IMR-90 (cell line): Measurements from ENCODE around the gene ARHGAP12. TPM values are rescaled to one million over a fixed set of nuclear protein-coding genes. Genes with fewer than 3 reads are reported as not detected.

ENCODE experiments used
- ATAC-seq: fragments of 200-7000 bp; cut with Tn5 transposase; 2 replicates; pipeline ENCODE4 v1.9.1; 2020; ENCODE audit warnings: low read depth, mild to moderate bottlenecking, moderate library complexity
- BruUV-seq: library from RNA; stranded (reverse); fragments of 400-500 nt; replicated peaks from 2 replicates; lab custom pipeline; 2021; lab: Mats Ljungman, UMichigan
- CTCF ChIA-PET: fragments of 300-600 bp; formaldehyde crosslinking; extraction: SDS; loops from one replicate; lab custom pipeline; 2021; ENCODE audit warnings: antibody characterized with exemption; lab: Yijun Ruan, JAX
- POLR2A ChIA-PET: fragments of 300-600 bp; sonication (Branson Sonifier 250); formaldehyde crosslinking; loops from one replicate; lab custom pipeline; 2022; ENCODE audit warnings: antibody characterized with exemption; ENCODE audit not compliant: unreplicated experiment; lab: Charles Lee
- DNase-seq: peaks from one replicate; pipeline ENCODE4 v3.0.0; 2013
- H2AFZ ChIP-seq: replicated peaks from 2 replicates; pipeline ENCODE3; 2013; ENCODE audit warnings: low read length, mild to moderate bottlenecking; ENCODE audit not compliant: poor library complexity
- H2AK5ac ChIP-seq: 2 replicates; pipeline ENCODE4 v1.6.1; 2013; ENCODE audit warnings: low read depth, low read length, inconsistent platforms
- H2AK9ac ChIP-seq: replicated peaks from 2 replicates; pipeline ENCODE3; 2013; ENCODE audit warnings: mild to moderate bottlenecking, low read depth, low read length, moderate library complexity; ENCODE audit not compliant: poor library complexity
- H2BK120ac ChIP-seq: 2 replicates; pipeline ENCODE4 v1.6.1; 2013; ENCODE audit warnings: low read depth, low read length, inconsistent platforms
- H2BK15ac ChIP-seq: 3 replicates; pipeline ENCODE4 v1.6.1; 2013; ENCODE audit warnings: low read depth, low read length, inconsistent platforms
- H2BK20ac ChIP-seq: 2 replicates; pipeline ENCODE4 v1.6.1; 2013; ENCODE audit warnings: low read depth, mild to moderate bottlenecking, inconsistent platforms, low read length, moderate library complexity
- H2BK5ac ChIP-seq: 2 replicates; pipeline ENCODE4 v1.6.1; 2013; ENCODE audit warnings: mild to moderate bottlenecking, low read depth, low read length, inconsistent platforms; ENCODE audit not compliant: poor library complexity, severe bottlenecking
- H3K14ac ChIP-seq: replicated peaks from 2 replicates; pipeline ENCODE4 v1.6.1; 2013; ENCODE audit warnings: low read depth, low read length, inconsistent platforms
- H3K18ac ChIP-seq: 2 replicates; pipeline ENCODE4 v1.6.1; 2013; ENCODE audit warnings: low read depth, low read length, control low read depth
- H3K23ac ChIP-seq: 2 replicates; pipeline ENCODE4 v1.6.1; 2013; ENCODE audit warnings: low read depth, low read length, inconsistent platforms
- H3K27ac ChIP-seq: 2 replicates; pipeline ENCODE4 v1.5.1; 2013; ENCODE audit warnings: mild to moderate bottlenecking, control low read depth, low read length; ENCODE audit not compliant: insufficient read depth
- H3K27me3 ChIP-seq: 2 replicates; pipeline ENCODE4 v1.6.1; 2013; ENCODE audit warnings: low read length; ENCODE audit not compliant: control insufficient read depth, insufficient read depth
- H3K36me3 ChIP-seq: 2 replicates; pipeline ENCODE4 v1.6.1; 2013; ENCODE audit warnings: low read length, mixed read lengths; ENCODE audit not compliant: control insufficient read depth, insufficient read depth
- H3K4ac ChIP-seq: 2 replicates; pipeline ENCODE4 v1.6.1; 2013; ENCODE audit warnings: low read depth, low read length, inconsistent platforms
- H3K4me1 ChIP-seq: 2 replicates; pipeline ENCODE4 v1.6.1; 2013; ENCODE audit warnings: low read length, mixed read lengths; ENCODE audit not compliant: control insufficient read depth, insufficient read depth
- H3K4me2 ChIP-seq: 2 replicates; pipeline ENCODE4 v1.6.1; 2013; ENCODE audit warnings: low read depth, mild to moderate bottlenecking, control low read depth, low read length, moderate library complexity
- H3K4me3 ChIP-seq: 2 replicates; pipeline ENCODE4 v1.5.1; 2013; ENCODE audit warnings: low read depth, mild to moderate bottlenecking, control low read depth, low read length, moderate library complexity; ENCODE audit not compliant: insufficient read depth
- H3K56ac ChIP-seq: 2 replicates; pipeline ENCODE4 v1.6.1; 2013; ENCODE audit warnings: low read length, inconsistent platforms; ENCODE audit not compliant: insufficient read depth; ENCODE audit errors: extremely low read depth
- H3K79me1 ChIP-seq, 2 experiments: 2 replicates each; pipeline ENCODE4 v1.6.1; 2013; ENCODE audit warnings: low read length in 2 of 2, inconsistent platforms in 1 of 2, low read depth in 1 of 2
- H3K9ac ChIP-seq: 2 replicates; pipeline ENCODE4 v1.6.1; 2013; ENCODE audit warnings: low read depth, low read length, control low read depth
- H3K9me1 ChIP-seq: 2 replicates; pipeline ENCODE4 v1.6.1; 2013; ENCODE audit warnings: low read length, inconsistent platforms; ENCODE audit not compliant: insufficient read depth
- H3K9me3 ChIP-seq: 2 replicates; pipeline ENCODE4 v1.6.1; 2013; ENCODE audit warnings: low read length; ENCODE audit not compliant: control insufficient read depth, insufficient read depth
- H4K20me1 ChIP-seq: 2 replicates; pipeline ENCODE4 v1.6.1; 2013; ENCODE audit warnings: low read length, inconsistent platforms; ENCODE audit not compliant: insufficient read depth
- H4K5ac ChIP-seq: 2 replicates; pipeline ENCODE4 v1.6.1; 2013; ENCODE audit warnings: mild to moderate bottlenecking, low read depth, low read length, control low read depth
- H4K8ac ChIP-seq, 2 experiments: 2 replicates each; pipeline ENCODE4 v1.6.1; 2013; ENCODE audit warnings: low read depth in 2 of 2, low read length in 2 of 2, control low read depth in 1 of 2, inconsistent platforms in 1 of 2
- H4K91ac ChIP-seq: 2 replicates; pipeline ENCODE4 v1.6.1; 2013; ENCODE audit warnings: low read depth, low read length, inconsistent platforms; ENCODE audit not compliant: insufficient read depth
- BHLHE40 ChIP-seq: fragments of 150-350 bp; IDR thresholded peaks from 2 replicates; pipeline ENCODE4 v1.6.1; 2016; ENCODE audit warnings: mild to moderate bottlenecking, low read depth, low read length
- CEBPB ChIP-seq: IDR thresholded peaks from 2 replicates; pipeline ENCODE4 v1.6.1; 2012; ENCODE audit warnings: low read depth, low read length, improper control_type of control experiment
- CHD1 ChIP-seq: IDR thresholded peaks from 2 replicates; pipeline ENCODE4 v1.6.1; 2012; ENCODE audit warnings: low read depth, low read length, improper control_type of control experiment
- FOS ChIP-seq: fragments of 150-350 bp; IDR thresholded peaks from 2 replicates; pipeline ENCODE4 v1.6.1; 2016; ENCODE audit warnings: low read depth, low read length
- MAFK ChIP-seq: IDR thresholded peaks from 2 replicates; pipeline ENCODE4 v1.6.1; 2012; ENCODE audit warnings: low read depth, low read length, improper control_type of control experiment
- MAZ ChIP-seq: IDR thresholded peaks from 2 replicates; pipeline ENCODE4 v1.6.1; 2012; ENCODE audit warnings: low read depth, mild to moderate bottlenecking, low read length, improper control_type of control experiment, moderate library complexity, borderline replicate concordance
- MXI1 ChIP-seq: IDR thresholded peaks from 2 replicates; pipeline ENCODE4 v1.6.1; 2012; ENCODE audit warnings: low read depth, mild to moderate bottlenecking, low read length, moderate library complexity, borderline replicate concordance
- NFE2L2 ChIP-seq: fragments of 150-350 bp; IDR thresholded peaks from 2 replicates; pipeline ENCODE4 v1.6.1; 2016; ENCODE audit warnings: low read depth, mild to moderate bottlenecking, low read length
- POLR2A ChIP-seq: IDR thresholded peaks from 2 replicates; pipeline ENCODE4 v1.6.1; 2012; ENCODE audit warnings: mild to moderate bottlenecking, low read depth, low read length
- RAD21 ChIP-seq: IDR thresholded peaks from 2 replicates; pipeline ENCODE4 v1.6.1; 2012; ENCODE audit warnings: low read length, improper control_type of control experiment
- RCOR1 ChIP-seq: IDR thresholded peaks from 2 replicates; pipeline ENCODE4 v1.6.1; 2012; ENCODE audit warnings: mild to moderate bottlenecking, low read length, improper control_type of control experiment; ENCODE audit not compliant: insufficient replicate concordance
- RFX5 ChIP-seq: IDR thresholded peaks from 2 replicates; pipeline ENCODE4 v1.8.0; 2012; ENCODE audit warnings: low read depth, mild to moderate bottlenecking, low read length, moderate library complexity
- SMC3 ChIP-seq: fragments of 150-350 bp; IDR thresholded peaks from 2 replicates; pipeline ENCODE4 v1.6.1; 2016; ENCODE audit warnings: low read depth, mild to moderate bottlenecking, antibody characterized with exemption, low read length, moderate library complexity
- WGBS, 2 experiments: methylation state at CpG; one replicate each; pipeline versions ENCODE4 v1.1.5 to v1.1.7; 2013; ENCODE audit warnings: missing lambda C conversion rate in 2 of 2; ENCODE audit not compliant: insufficient read length in 1 of 2; ENCODE audit errors: extremely low coverage in 2 of 2; 5-methylcytosine and 5-hydroxymethylcytosine counted together
- dilution Hi-C: fragments of 300-500 bp; cut with HindIII; formaldehyde crosslinking; loops from one replicate; pipeline ENCODE4 v1.14.3; 2018; ENCODE audit warnings: low sequenced_read_pairs; ENCODE audit not compliant: unreplicated experiment
- in situ Hi-C: fragments of 300-500 bp; cut with MboI; formaldehyde crosslinking; loops from 3 replicates; pipeline ENCODE4 v1.14.3; 2019; ENCODE audit warnings: low sequenced_read_pairs, inconsistent platforms, mixed read lengths
- intact Hi-C: fragments of 100-400 bp; cut with micrococcal nuclease; formaldehyde crosslinking; loops from 2 replicates; pipeline ENCODE4 v1.10.0; 2022
- polyA plus RNA-seq, 3 experiments: library from polyadenylated mRNA; depleted of rRNA; stranded (reverse); fragments of >200 nt; gene quantifications; 2 replicates each; pipeline ENCODE4 v1.2.3, GENCODE V29; 2012; ENCODE audit warnings: low replicate concordance in 1 of 3
- total RNA-seq: library from RNA; depleted of rRNA; stranded (reverse); fragments of >200 nt; gene quantifications from 2 replicates; pipeline ENCODE4 v1.2.3, GENCODE V29; 2012
- TF ChIP-seq, protein P1 (sequence below): fragments of 150-350 bp; IDR thresholded peaks from 2 replicates; pipeline ENCODE4 v1.6.1; 2016; ENCODE audit warnings: low read depth, mild to moderate bottlenecking, low read length, moderate library complexity, borderline replicate concordance
- TF ChIP-seq, protein P2 (sequence below): conservative IDR thresholded peaks from 2 replicates; pipeline ENCODE4 v1.5.1; 2012; ENCODE audit warnings: mild to moderate bottlenecking, low read depth, low read length, improper control_type of control experiment
- TF ChIP-seq, protein P3 (sequence below): fragments of 150-350 bp; IDR thresholded peaks from 2 replicates; pipeline ENCODE4 v1.6.1; 2017; ENCODE audit warnings: mild to moderate bottlenecking, antibody characterized with exemption, low read length, low read depth

Gene ARHGAP12
- total and polyA plus RNA-seq, 2 of the 4 experiments (the other 2 are of a cell fraction) = 9.0 to 28.5 TPM

DNA sequence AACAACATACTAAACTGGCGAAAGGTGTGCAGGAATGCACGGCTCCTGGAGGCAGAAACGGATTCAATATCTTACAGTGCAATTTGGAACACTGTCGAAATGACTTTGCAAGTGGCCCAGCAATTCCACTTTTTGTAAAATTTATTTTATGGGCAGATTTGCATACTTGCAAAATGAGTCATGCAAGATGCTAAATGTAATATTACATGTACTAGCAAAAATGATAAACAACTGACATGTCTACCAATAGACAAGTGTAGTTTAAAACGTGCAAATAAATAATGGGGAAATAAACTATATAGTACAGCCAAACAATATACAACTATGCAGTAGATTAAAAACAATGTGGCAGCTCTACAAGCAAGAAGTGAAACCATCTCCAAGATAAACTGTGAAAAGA is 97.7 kb downstream of the ARHGAP12 start:
- peaks cover 2% of the 10 kb centered on the region for H3K4me1 ChIP-seq
- H3K4me2 ChIP-seq = peak overlapping the region; percentile 81
- ATAC-seq (peak; percentile 90), DNase-seq (peak; percentile 71)
- H3K4ac ChIP-seq = no peak overlapping the region
- no peak overlapping the region for H4K91ac ChIP-seq
- H3K9me1 ChIP-seq = no peaks in the 10 kb centered on the region
- intact Hi-C loops = no loop called here
- no peak overlapping the region for H3K23ac ChIP-seq
- no peaks in the 10 kb centered on the region for H3K27me3 ChIP-seq
- 83% methylated on average over 1 of the region's 5 CpGs; no CpG with 5 or more reads in 1 of the 2 experiments for WGBS, 2 experiments
- H3K4me3 ChIP-seq = no peak overlapping the region
- H2BK20ac ChIP-seq = no peak overlapping the region
- no peak overlapping the region for H3K9ac ChIP-seq
- peaks cover 4 to 5% of the 10 kb centered on the region in 2 experiments; a peak in 3 of 4 replicates for H3K79me1 ChIP-seq
- no peak overlapping the region for H3K14ac ChIP-seq
- no peaks in the 10 kb centered on the region for H3K36me3 ChIP-seq
- no peaks in the 10 kb centered on the region for H4K20me1 ChIP-seq
- H2AFZ ChIP-seq = no peak overlapping the region
- H2AK9ac ChIP-seq = no peak overlapping the region
- H2BK15ac ChIP-seq = no peak overlapping the region
- H3K18ac ChIP-seq = no peak overlapping the region
- no peak overlapping the region for H3K27ac ChIP-seq
- ChIA-PET CTCF (no interaction called here), POLR2A (no interaction called here)
- H3K56ac ChIP-seq = no peak overlapping the region
- BruUV-seq = no TSS peak
- no peak overlapping the region for H4K5ac ChIP-seq
- no peak overlapping the region for H2AK5ac ChIP-seq
- no peak overlapping the region for H4K8ac ChIP-seq
- in situ Hi-C loops = no loop called here
- H2BK120ac ChIP-seq = no peak overlapping the region
- no peaks in the 10 kb centered on the region for H3K9me3 ChIP-seq
- dilution Hi-C loops = no loop called here
- TF ChIP-seq POLR2A = no peak
- no peak for TF ChIP-seq RAD21
- peak; percentile 36; the same call in 1 of the 2 replicates for TF ChIP-seq BHLHE40
- TF ChIP-seq RCOR1 = no peak
- TF ChIP-seq RFX5 = no peak
- TF ChIP-seq, protein P1, sequence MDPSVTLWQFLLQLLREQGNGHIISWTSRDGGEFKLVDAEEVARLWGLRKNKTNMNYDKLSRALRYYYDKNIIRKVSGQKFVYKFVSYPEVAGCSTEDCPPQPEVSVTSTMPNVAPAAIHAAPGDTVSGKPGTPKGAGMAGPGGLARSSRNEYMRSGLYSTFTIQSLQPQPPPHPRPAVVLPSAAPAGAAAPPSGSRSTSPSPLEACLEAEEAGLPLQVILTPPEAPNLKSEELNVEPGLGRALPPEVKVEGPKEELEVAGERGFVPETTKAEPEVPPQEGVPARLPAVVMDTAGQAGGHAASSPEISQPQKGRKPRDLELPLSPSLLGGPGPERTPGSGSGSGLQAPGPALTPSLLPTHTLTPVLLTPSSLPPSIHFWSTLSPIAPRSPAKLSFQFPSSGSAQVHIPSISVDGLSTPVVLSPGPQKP = no peak
- TF ChIP-seq CHD1 = no peak
- no peak for TF ChIP-seq MAZ
- no peak for TF ChIP-seq SMC3
- TF ChIP-seq, protein P2, sequence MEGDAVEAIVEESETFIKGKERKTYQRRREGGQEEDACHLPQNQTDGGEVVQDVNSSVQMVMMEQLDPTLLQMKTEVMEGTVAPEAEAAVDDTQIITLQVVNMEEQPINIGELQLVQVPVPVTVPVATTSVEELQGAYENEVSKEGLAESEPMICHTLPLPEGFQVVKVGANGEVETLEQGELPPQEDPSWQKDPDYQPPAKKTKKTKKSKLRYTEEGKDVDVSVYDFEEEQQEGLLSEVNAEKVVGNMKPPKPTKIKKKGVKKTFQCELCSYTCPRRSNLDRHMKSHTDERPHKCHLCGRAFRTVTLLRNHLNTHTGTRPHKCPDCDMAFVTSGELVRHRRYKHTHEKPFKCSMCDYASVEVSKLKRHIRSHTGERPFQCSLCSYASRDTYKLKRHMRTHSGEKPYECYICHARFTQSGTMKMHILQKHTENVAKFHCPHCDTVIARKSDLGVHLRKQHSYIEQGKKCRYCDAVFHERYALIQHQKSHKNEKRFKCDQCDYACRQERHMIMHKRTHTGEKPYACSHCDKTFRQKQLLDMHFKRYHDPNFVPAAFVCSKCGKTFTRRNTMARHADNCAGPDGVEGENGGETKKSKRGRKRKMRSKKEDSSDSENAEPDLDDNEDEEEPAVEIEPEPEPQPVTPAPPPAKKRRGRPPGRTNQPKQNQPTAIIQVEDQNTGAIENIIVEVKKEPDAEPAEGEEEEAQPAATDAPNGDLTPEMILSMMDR = no peak
- no peak for TF ChIP-seq MXI1
- no peak for TF ChIP-seq CEBPB
- peak; percentile 45; the same call in 1 of the 2 replicates for TF ChIP-seq FOS
- peak; percentile 41; the same call in 1 of the 2 replicates for TF ChIP-seq MAFK
- no peak for TF ChIP-seq NFE2L2
- TF ChIP-seq, protein P3, sequence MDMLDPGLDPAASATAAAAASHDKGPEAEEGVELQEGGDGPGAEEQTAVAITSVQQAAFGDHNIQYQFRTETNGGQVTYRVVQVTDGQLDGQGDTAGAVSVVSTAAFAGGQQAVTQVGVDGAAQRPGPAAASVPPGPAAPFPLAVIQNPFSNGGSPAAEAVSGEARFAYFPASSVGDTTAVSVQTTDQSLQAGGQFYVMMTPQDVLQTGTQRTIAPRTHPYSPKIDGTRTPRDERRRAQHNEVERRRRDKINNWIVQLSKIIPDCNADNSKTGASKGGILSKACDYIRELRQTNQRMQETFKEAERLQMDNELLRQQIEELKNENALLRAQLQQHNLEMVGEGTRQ = no peak
- peak overlapping the region; percentile 36 for H2BK5ac ChIP-seq
